ENCODE measurements around the gene CGRRF1. TPM values are rescaled to one million over a fixed set of nuclear protein-coding genes. Genes with fewer than 3 reads are reported as not detected.

The CGRRF1 gene
- polyA plus RNA-seq, 1 of the 3 experiments (the other 2 are of a cell fraction) = 6.4 TPM

GRCh38 chr14:54497224-54497623 is 12.5 kb upstream of the CGRRF1 start:
- no peaks in the 10 kb centered on the region for H3K27me3 ChIP-seq (ENCODE audit: insufficient read depth)
- H3K27ac ChIP-seq (ENCODE audit: low read depth in 2 of 2, low read length in 1 of 2) = no peak overlapping the region
- CTCF ChIA-PET = interaction anchor here (0.9 to 1.5 kb wide), 4 partner anchors 9 to 56 kb away, joined by 3 to 4 read pairs (median 3); partner anchors contain the start of genes CGRRF1 and GMFB
- no peaks in the 10 kb centered on the region for H3F3A ChIP-seq (replicated peaks; ENCODE audit: insufficient read depth)
- H3K79me2 ChIP-seq (ENCODE audit: insufficient read depth) = no peaks in the 10 kb centered on the region
- H4K20me1 ChIP-seq (ENCODE audit: insufficient read depth) = no peaks in the 10 kb centered on the region
- no peak overlapping the region for H3K4me2 ChIP-seq
- no peak overlapping the region for H2AFZ ChIP-seq (ENCODE audit: low read depth)
- no peak for DNase-seq
- H3K9me3 ChIP-seq = no peaks in the 10 kb centered on the region
- peaks cover 0 to 2% of the 10 kb centered on the region in 2 experiments; a peak in 2 of 4 replicates for H3K4me1 ChIP-seq (ENCODE audit: control insufficient read depth in 1 of 2, insufficient read depth in 2 of 2, low read depth in 1 of 2, low read length in 1 of 2)
- H3K9me2 ChIP-seq = no peaks in the 10 kb centered on the region
- no peaks in the 10 kb centered on the region for H3K36me3 ChIP-seq (replicated peaks in 1 of 2; ENCODE audit: control insufficient read depth in 1 of 2, insufficient read depth in 2 of 2, low read length in 1 of 2)
- POLR2A ChIA-PET = no interaction called here
- TF ChIP-seq GABPA (IDR thresholded peaks at IDR 0.05; ENCODE audit: low read depth) = no peak
- TF ChIP-seq CHD2 (IDR thresholded peaks at IDR 0.05; ENCODE audit: low read length, partially characterized antibody) = no peak
- no peak for TF ChIP-seq TAF1 (IDR thresholded peaks at IDR 0.05; ENCODE audit: borderline replicate concordance, low read depth, low read length)
- TF ChIP-seq POLR2AphosphoS5 (IDR thresholded peaks at IDR 0.05; ENCODE audit: low read depth, low read length) = no peak
- no peak for TF ChIP-seq CTCF (IDR thresholded peaks at IDR 0.05)
- TF ChIP-seq GATA2 (CRISPR knock-in tag; IDR thresholded peaks at IDR 0.05) = no peak
- no peak for TF ChIP-seq SMC3 (IDR thresholded peaks at IDR 0.05; ENCODE audit: low read depth, low read length)
- no peak for TF ChIP-seq RXRA (IDR thresholded peaks at IDR 0.05; ENCODE audit: borderline replicate concordance, low read depth)
- no peak for TF ChIP-seq RCOR1 (IDR thresholded peaks at IDR 0.05; ENCODE audit: low read length)
- TF ChIP-seq YY1 (IDR thresholded peaks at IDR 0.05; ENCODE audit: low read depth) = no peak
- no peak for TF ChIP-seq NRF1 (IDR thresholded peaks at IDR 0.05; ENCODE audit: low read depth, low read length)
- no peak for TF ChIP-seq RFX5 (IDR thresholded peaks at IDR 0.05; ENCODE audit: low read length)
- TF ChIP-seq RAD21 (IDR thresholded peaks at IDR 0.05; ENCODE audit: low read length) = no peak
- TF ChIP-seq MEF2A (IDR thresholded peaks at IDR 0.05; ENCODE audit: borderline replicate concordance, low read depth) = no peak
- TF ChIP-seq IRF3 (IDR thresholded peaks at IDR 0.05; ENCODE audit: low read depth, low read length) = no peak
- TF ChIP-seq MAX (IDR thresholded peaks at IDR 0.05; ENCODE audit: low read depth) = no peak
- TF ChIP-seq NFIC (IDR thresholded peaks at IDR 0.05; ENCODE audit: borderline replicate concordance) = no peak
- TF ChIP-seq MXI1 (IDR thresholded peaks at IDR 0.05; ENCODE audit: low read depth, low read length) = no peak
- WGBS (ENCODE audit: low lambda C conversion rate) = 50% methylated on average over 2 of the region's 2 CpGs
- no peak overlapping the region for H3K4me3 ChIP-seq (ENCODE audit: low read depth in 2 of 2, low read length in 1 of 2)
- H3K9ac ChIP-seq = no peak overlapping the region
